CD4-positive, alpha-beta memory T cell (primary cell): ENCODE data around the gene FAAP100. TPM values are rescaled to one million over a fixed set of nuclear protein-coding genes. Genes with fewer than 3 reads are reported as not detected.

Experiments
- CTCF ChIA-PET: fragments of 350-600 bp; sonication (Branson Sonifier 250); formaldehyde crosslinking; loops from one replicate; lab custom pipeline; 2021; ENCODE audit warnings: inconsistent platforms; ENCODE audit not compliant: partially characterized antibody; lab: Charles Lee
- POLR2A ChIA-PET: fragments of 350-600 bp; sonication (Branson Sonifier 250); formaldehyde crosslinking; loops from one replicate; lab custom pipeline; 2021; ENCODE audit not compliant: partially characterized antibody; lab: Charles Lee
- DNase-seq, 5 donors: peaks; one replicate each; pipeline versions ENCODE4 v3.0.0 to v3.0.0-alpha.2; 2020 to 2022; ENCODE audit warnings: mixed read lengths in 1 of 5
- H3K27ac ChIP-seq: one replicate; pipeline ENCODE4 v1.7.0; 2013; ENCODE audit warnings: low read depth, low read length
- H3K27me3 ChIP-seq: 2 replicates; pipeline ENCODE4 v1.7.0; 2013; ENCODE audit warnings: mild to moderate bottlenecking, low read length, moderate library complexity; ENCODE audit not compliant: insufficient read depth
- H3K36me3 ChIP-seq: 2 replicates; pipeline ENCODE4 v1.7.0; 2013; ENCODE audit warnings: mild to moderate bottlenecking, low read length, moderate library complexity; ENCODE audit not compliant: insufficient read depth
- H3K4me1 ChIP-seq: 2 replicates; pipeline ENCODE4 v1.7.0; 2013; ENCODE audit warnings: mild to moderate bottlenecking, low read length, moderate library complexity; ENCODE audit not compliant: insufficient read depth
- H3K4me3 ChIP-seq, 2 donors: one replicate each; pipeline ENCODE4 v1.7.0; 2013; ENCODE audit warnings: low read length in 2 of 2, mild to moderate bottlenecking in 1 of 2
- H3K9me3 ChIP-seq, 2 donors: one replicate each; pipeline ENCODE4 v1.7.0; 2013; ENCODE audit warnings: low read length in 2 of 2, control low read depth in 1 of 2; ENCODE audit not compliant: control insufficient read depth in 1 of 2
- H3K27ac Mint-ChIP-seq, 7 donors: one replicate each; pipeline ENCODE4 v1.8.0; 2020 to 2021; ENCODE audit warnings: mixed read lengths in 7 of 7, mild to moderate bottlenecking in 6 of 7, inconsistent platforms in 3 of 7, moderate library complexity in 3 of 7
- H3K27me3 Mint-ChIP-seq, 2 donors: one replicate each; pipeline ENCODE4 v1.8.0; 2020 to 2021; ENCODE audit warnings: mixed read lengths in 2 of 2
- H3K36me3 Mint-ChIP-seq, 2 donors: one replicate each; pipeline ENCODE4 v1.8.0; 2020 to 2021; ENCODE audit warnings: mixed read lengths in 2 of 2, inconsistent platforms in 1 of 2, mild to moderate bottlenecking in 1 of 2
- H3K4me1 Mint-ChIP-seq, 4 donors: one replicate each; pipeline ENCODE4 v1.8.0; 2020 to 2021; ENCODE audit warnings: mixed read lengths in 4 of 4, mild to moderate bottlenecking in 1 of 4
- H3K4me3 Mint-ChIP-seq, 8 donors: one replicate each; pipeline ENCODE4 v1.8.0; 2020 to 2021; ENCODE audit warnings: mixed read lengths in 8 of 8, mild to moderate bottlenecking in 7 of 8, moderate library complexity in 6 of 8, inconsistent platforms in 3 of 8
- H3K9me3 Mint-ChIP-seq, 8 donors: one replicate each; pipeline ENCODE4 v1.8.0; 2020 to 2021; ENCODE audit warnings: mixed read lengths in 8 of 8, mild to moderate bottlenecking in 5 of 8, inconsistent platforms in 3 of 8, moderate library complexity in 1 of 8
- intact Hi-C: fragments of 100-400 bp; cut with micrococcal nuclease; formaldehyde crosslinking; loops from one replicate; pipeline ENCODE4 v1.15.1; 2023
- polyA plus RNA-seq, 2 donors: library from polyadenylated mRNA; unstranded; fragments of 300-500 nt; fragmentation: Illumina TruSeq; gene quantifications; one replicate each; pipeline ENCODE4 v1.2.3, GENCODE V29; 2021
- total RNA-seq, 2 experiments: library from RNA; stranded (reverse); gene quantifications; one replicate each; pipeline ENCODE4 v1.2.3, GENCODE V29; 2021

Gene FAAP100
- total and polyA plus RNA-seq, 4 experiments from 2014 or later = 8.5 to 56.0 (median 33.9) TPM

DNA sequence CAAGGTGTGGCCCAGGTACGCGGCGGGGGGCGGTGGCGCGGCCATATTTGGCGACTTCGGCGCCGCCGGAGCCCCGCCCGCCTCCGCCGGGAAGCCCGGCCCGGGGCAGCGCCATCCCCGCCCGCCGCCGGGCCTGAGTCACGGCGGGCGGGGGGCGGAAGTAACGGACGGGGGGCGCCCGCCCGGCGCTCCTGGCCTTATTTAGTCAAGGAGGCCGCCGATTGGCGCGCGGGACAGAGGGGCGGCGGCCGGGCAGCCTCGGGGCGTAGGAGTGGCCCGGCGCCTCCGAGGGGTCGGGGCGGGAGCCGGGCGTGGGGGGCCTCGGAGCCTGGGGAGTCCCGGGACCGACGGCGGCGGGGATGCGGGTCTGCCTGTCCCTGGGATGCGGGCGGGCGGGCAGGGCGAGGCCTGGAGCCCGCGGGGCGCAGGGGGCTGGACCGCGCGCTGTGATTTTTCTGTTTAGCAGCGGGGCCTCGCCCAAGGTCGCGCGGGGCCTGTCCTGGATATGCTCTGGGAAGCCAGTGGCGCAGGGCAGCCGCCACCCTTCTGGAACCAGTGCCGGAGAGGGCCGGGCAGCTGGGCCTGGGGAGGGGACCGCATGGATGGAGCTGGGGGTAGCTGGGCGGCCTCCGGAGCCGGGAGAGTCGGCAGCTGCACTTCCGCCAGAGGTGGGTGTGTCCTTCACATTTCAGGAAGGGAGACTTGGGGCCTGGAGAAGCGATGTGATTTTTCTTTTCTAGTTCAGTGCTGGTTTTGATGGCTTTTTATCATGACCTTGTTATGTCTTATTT is 37.2 kb downstream of the FAAP100 start:
- intact Hi-C loops = loop anchor here (1.0 to 5.0 kb wide), 2 partner anchors 37 to 167 kb away; partner anchors contain the start of genes ARL16, FAAP100 and HGS
- peaks cover 23% of the 10 kb centered on the region in 2 donors for H3K36me3 Mint-ChIP-seq
- H3K27me3 Mint-ChIP-seq = no peaks in the 10 kb centered on the region
- peaks cover 42% of the 10 kb centered on the region for H3K4me1 ChIP-seq
- H3K9me3 Mint-ChIP-seq = peaks cover 0 to 21% (median 0%) of the 10 kb centered on the region in 8 donors
- peak overlapping the region; percentile 82 to 94 (median 90) for H3K4me3 Mint-ChIP-seq
- no peaks in the 10 kb centered on the region for H3K9me3 ChIP-seq
- CTCF ChIA-PET = interaction anchor here (0.9 to 1.2 kb wide), 2 partner anchors 10 to 87 kb away, joined by 3 read pairs; no protein-coding TSS in a partner anchor
- no peaks in the 10 kb centered on the region for H3K27me3 ChIP-seq
- POLR2A ChIA-PET = interaction anchor here (0.6 to 9.8 kb wide), 10 partner anchors 9 to 356 kb away, joined by 3 to 138 read pairs (median 5); partner anchors contain the start of genes ARHGDIA, FAAP100, NDUFAF8 and SLC38A10
- peaks cover 22% of the 10 kb centered on the region for H3K36me3 ChIP-seq
- peak; percentile 54 to 74 (median 58) for DNase-seq
- H3K27ac ChIP-seq = peak overlapping the region; percentile 78
- peaks cover 10 to 53% (median 33%) of the 10 kb centered on the region in 4 donors for H3K4me1 Mint-ChIP-seq
- peak overlapping the region; percentile 92 to 96 (median 95) for H3K27ac Mint-ChIP-seq
- peak overlapping the region; percentile 36 to 77 for H3K4me3 ChIP-seq

DNA sequence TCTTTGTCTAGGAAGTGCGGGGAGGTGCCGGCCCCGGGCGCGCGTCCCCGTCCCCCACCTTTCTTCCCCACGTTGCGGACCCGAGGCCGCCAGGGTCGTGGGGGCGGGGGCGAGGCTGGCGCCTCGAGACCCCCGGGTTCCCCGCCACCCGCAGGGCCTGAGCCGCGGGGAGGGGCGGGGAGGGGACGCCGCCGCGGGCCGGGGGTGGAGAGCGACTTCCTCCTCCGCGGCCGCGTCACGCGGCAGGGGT is 37.7 kb downstream of the FAAP100 start:
- peak overlapping the region in 6 of 7 donors; percentile 68 to 95 (median 78) for H3K27ac Mint-ChIP-seq
- ChIA-PET CTCF (interaction anchor here (1.2 kb wide), 1 partner anchor 38 kb away, joined by 3 read pairs; the partner anchor contains the start of gene FAAP100), POLR2A (interaction anchor here (0.6 to 9.8 kb wide), 11 partner anchors 8 to 358 kb away, joined by 3 to 138 read pairs (median 5); partner anchors contain the start of genes ARHGDIA, ARL16, FAAP100 and HGS)
- DNase-seq = no peak
- peak overlapping the region; percentile 78 for H3K27ac ChIP-seq
- peaks cover 28% of the 10 kb centered on the region in 2 donors for H3K36me3 Mint-ChIP-seq
- H3K9me3 ChIP-seq = no peaks in the 10 kb centered on the region
- H3K4me1 ChIP-seq = peaks cover 42% of the 10 kb centered on the region
- intact Hi-C loops = loop anchor here (1.0 to 5.0 kb wide), 2 partner anchors 38 to 168 kb away; partner anchors contain the start of genes ARL16, FAAP100 and HGS
- H3K27me3 Mint-ChIP-seq = no peaks in the 10 kb centered on the region
- peaks cover 0 to 25% (median 0%) of the 10 kb centered on the region in 8 donors for H3K9me3 Mint-ChIP-seq
- peaks cover 27% of the 10 kb centered on the region for H3K36me3 ChIP-seq
- H3K4me1 Mint-ChIP-seq = peaks cover 15 to 58% (median 38%) of the 10 kb centered on the region in 4 donors
- H3K4me3 Mint-ChIP-seq = peak overlapping the region; percentile 57 to 90 (median 83)
- peak overlapping the region in 1 of 2 donors; percentile 77 for H3K4me3 ChIP-seq
- no peaks in the 10 kb centered on the region for H3K27me3 ChIP-seq

DNA sequence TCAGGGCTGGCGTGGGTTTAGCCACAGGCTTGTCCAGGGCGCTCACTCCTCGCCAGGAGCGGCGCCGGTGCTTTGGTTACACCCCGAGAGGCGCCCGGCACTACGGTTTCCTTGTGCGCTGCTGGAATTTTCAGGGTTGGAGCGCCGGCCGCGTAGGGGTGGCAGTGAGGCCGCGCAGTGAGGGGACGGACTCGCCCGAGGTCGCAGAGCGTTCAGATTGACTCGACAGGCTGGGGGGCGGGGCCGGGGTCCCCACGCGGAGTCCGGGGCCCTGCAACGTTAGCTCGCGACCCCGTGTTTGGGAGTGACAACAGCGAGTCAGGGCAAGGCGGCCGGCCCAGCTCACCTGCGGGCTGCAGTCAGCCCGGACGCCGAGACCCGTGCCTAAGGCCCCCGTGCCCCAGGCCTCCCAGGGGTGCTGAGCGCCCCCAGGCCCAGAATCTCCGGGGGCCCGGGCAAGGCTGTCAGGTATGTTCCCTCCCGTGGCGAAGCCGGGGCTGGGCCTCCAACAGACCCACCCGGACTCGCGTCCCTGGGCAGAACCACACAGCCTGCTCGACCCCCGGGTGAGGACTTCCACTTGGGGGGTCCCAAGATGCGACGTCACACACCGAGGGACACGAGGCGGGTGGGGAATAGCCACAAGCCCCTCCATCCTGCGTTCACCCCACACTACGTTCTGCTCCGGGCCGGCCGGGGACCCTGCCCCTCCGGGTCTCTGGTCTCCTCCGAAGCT is 38.2 kb downstream of the FAAP100 start:
- peak overlapping the region; percentile 84 to 93 (median 89) for H3K4me3 Mint-ChIP-seq
- peaks cover 20 to 63% (median 43%) of the 10 kb centered on the region in 4 donors for H3K4me1 Mint-ChIP-seq
- peak overlapping the region; percentile 75 to 95 (median 90) for H3K27ac Mint-ChIP-seq
- H3K27me3 ChIP-seq = no peaks in the 10 kb centered on the region
- peaks cover 33% of the 10 kb centered on the region in 2 donors for H3K36me3 Mint-ChIP-seq
- peak overlapping the region; percentile 78 for H3K27ac ChIP-seq
- peaks cover 31% of the 10 kb centered on the region for H3K36me3 ChIP-seq
- peaks cover 0 to 25% (median 0%) of the 10 kb centered on the region in 8 donors for H3K9me3 Mint-ChIP-seq
- no peaks in the 10 kb centered on the region for H3K9me3 ChIP-seq
- no peaks in the 10 kb centered on the region for H3K27me3 Mint-ChIP-seq
- ChIA-PET CTCF (interaction anchor here (1.2 to 1.3 kb wide), 2 partner anchors 29 to 38 kb away, joined by 3 to 5 read pairs; partner anchors contain the start of gene FAAP100), POLR2A (interaction anchor here (0.6 to 9.8 kb wide), 19 partner anchors 8 to 1059 kb away, joined by 3 to 138 read pairs (median 5); partner anchors contain the start of genes ARHGDIA, ARL16, FAAP100 and HGS)
- peak overlapping the region; percentile 65 to 77 for H3K4me3 ChIP-seq
- intact Hi-C loops = loop anchor here (1.0 to 5.0 kb wide), 3 partner anchors 25 to 168 kb away; partner anchors contain the start of genes ARL16, FAAP100 and HGS
- H3K4me1 ChIP-seq = peaks cover 46% of the 10 kb centered on the region
- peak in 4 of 5 donors; percentile 25 to 47 (median 41) for DNase-seq

DNA sequence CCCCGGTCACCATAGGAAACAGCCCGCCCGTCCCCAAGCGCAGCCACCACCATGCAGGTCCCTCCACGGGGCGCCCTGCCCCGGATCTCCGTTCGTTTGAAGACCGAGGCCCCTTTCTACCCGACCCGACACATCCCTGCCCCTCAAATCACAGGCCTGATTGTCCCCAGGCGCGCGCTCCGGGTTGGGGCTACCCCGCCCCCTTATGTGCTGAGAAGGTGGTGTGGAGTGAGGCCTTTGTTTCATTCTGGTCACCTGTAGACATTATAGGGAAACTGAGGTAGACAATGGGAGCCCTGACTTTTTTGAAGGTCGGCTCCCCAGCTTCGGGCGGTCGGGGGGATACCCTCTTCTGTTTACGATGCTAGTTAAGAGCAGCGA is 38.8 kb downstream of the FAAP100 start:
- Histone ChIP-seq H3K4me3 (peak overlapping the region; percentile 65 to 77), H3K27ac (peak overlapping the region; percentile 78), H3K27me3 (no peaks in the 10 kb centered on the region), H3K4me1 (peaks cover 46% of the 10 kb centered on the region), H3K36me3 (peaks cover 31% of the 10 kb centered on the region), H3K9me3 (no peaks in the 10 kb centered on the region)
- DNase-seq = peak; percentile 55 to 77 (median 60)
- H3K4me3 Mint-ChIP-seq = peak overlapping the region; percentile 84 to 93 (median 89)
- H3K4me1 Mint-ChIP-seq = peaks cover 22 to 68% (median 46%) of the 10 kb centered on the region in 4 donors
- no peaks in the 10 kb centered on the region for H3K27me3 Mint-ChIP-seq
- ChIA-PET CTCF (interaction anchor here (1.2 to 1.3 kb wide), 2 partner anchors 29 to 39 kb away, joined by 3 to 5 read pairs; partner anchors contain the start of gene FAAP100), POLR2A (interaction anchor here (0.6 to 9.8 kb wide), 21 partner anchors 9 to 1059 kb away, joined by 3 to 138 read pairs (median 4); partner anchors contain the start of genes ARL16, CENPX, CEP131 and FAAP100)
- H3K27ac Mint-ChIP-seq = peak overlapping the region; percentile 70 to 95 (median 90)
- intact Hi-C loops = loop anchor here (2.0 to 5.0 kb wide), 2 partner anchors 25 to 169 kb away; partner anchors contain the start of genes ARL16 and HGS
- H3K9me3 Mint-ChIP-seq = peaks cover 0 to 25% (median 0%) of the 10 kb centered on the region in 8 donors
- peaks cover 36 to 38% of the 10 kb centered on the region in 2 donors for H3K36me3 Mint-ChIP-seq

DNA sequence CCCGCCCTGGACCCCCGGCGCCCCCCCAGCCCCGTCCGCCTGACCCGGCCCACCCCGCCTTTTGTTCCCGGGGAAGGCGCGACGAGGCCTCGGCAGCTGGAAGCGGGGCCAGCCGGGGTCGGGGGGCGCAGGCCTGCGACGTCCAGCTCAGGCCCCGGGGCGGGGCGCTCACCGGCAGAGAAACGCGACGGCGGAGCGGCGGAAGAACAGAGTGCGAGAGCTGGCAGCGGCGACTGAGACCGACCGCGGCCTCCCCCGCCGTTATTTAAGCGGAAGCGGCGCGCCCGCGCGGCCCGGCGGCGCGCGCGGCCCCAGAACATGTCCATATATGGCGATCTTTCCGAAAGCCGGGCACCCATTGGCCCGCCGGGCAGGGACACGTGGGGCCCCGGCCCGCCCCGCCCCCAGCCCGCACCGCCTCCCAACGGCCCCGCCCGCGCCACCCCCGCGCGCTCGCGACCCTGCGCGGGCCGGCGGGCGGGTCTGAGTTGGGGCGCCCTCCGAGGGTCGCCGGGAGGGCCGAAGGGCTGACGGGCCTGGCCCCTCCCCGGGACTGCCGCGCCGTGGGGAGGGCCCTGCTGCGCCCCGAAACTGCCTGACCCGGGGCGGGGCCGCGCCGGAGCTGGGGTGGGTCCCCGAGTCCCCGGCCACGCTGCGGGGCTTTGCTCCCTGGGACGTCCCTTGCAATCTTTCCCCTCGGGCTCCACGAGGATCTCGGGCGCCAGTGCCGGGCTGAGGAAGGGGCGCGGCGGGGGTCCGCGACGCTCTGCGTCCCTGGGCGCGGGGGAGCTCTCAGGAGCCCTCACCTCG is 39.4 kb downstream of the FAAP100 start, which contains the start of gene ACTG1:
Gene ACTG1 (minus strand): TSS at position 238 of the 810 bp plus-strand sequence. CDS start 445 bp downstream, outside the sequence.
- Histone ChIP-seq H3K36me3 (peaks cover 31% of the 10 kb centered on the region), H3K27ac (peak within 1 kb of the TSS; percentile 78), H3K4me3 (peak within 1 kb of the TSS; percentile 95 to 97), H3K4me1 (peaks cover 42% of the 10 kb centered on the region), H3K9me3 (no peaks in the 10 kb centered on the region), H3K27me3 (no peaks in the 10 kb centered on the region)
- peak; percentile 90 to 93 (median 91) for DNase-seq
- peaks cover 20 to 68% (median 43%) of the 10 kb centered on the region in 4 donors for H3K4me1 Mint-ChIP-seq
- H3K9me3 Mint-ChIP-seq = peaks cover 0 to 25% (median 0%) of the 10 kb centered on the region in 8 donors
- H3K27me3 Mint-ChIP-seq = no peaks in the 10 kb centered on the region
- intact Hi-C loops = loop anchor here (1.0 to 5.0 kb wide), 3 partner anchors 24 to 273 kb away; partner anchors contain the start of genes ARL16, HGS, NDUFAF8 and TEPSIN
- ChIA-PET POLR2A (interaction anchor here (0.6 to 9.8 kb wide), 29 partner anchors 8 to 1058 kb away, joined by 3 to 138 read pairs (median 4); partner anchors contain the start of genes ARL16, CENPX, CEP131 and FAAP100), CTCF (interaction anchor here (0.8 to 1.3 kb wide), 3 partner anchors 28 to 40 kb away, joined by 3 to 5 read pairs (median 3); partner anchors contain the start of gene FAAP100)
- H3K4me3 Mint-ChIP-seq = peak within 1 kb of the TSS; percentile 92 to 100 (median 98)
- peak within 1 kb of the TSS; percentile 94 to 98 (median 95) for H3K27ac Mint-ChIP-seq
- peaks cover 36 to 40% of the 10 kb centered on the region in 2 donors for H3K36me3 Mint-ChIP-seq
